ENCODE data around the gene CANT1. TPM values are rescaled to one million over a fixed set of nuclear protein-coding genes. Genes with fewer than 3 reads are reported as not detected.
A peak's percentile ranks its signal among the peaks of the same experiment; 100 is the strongest.

CANT1 gene
- polyA plus RNA-seq, 3 donors, result 38.7 to 45.1 (median 39.2) TPM

DNA sequence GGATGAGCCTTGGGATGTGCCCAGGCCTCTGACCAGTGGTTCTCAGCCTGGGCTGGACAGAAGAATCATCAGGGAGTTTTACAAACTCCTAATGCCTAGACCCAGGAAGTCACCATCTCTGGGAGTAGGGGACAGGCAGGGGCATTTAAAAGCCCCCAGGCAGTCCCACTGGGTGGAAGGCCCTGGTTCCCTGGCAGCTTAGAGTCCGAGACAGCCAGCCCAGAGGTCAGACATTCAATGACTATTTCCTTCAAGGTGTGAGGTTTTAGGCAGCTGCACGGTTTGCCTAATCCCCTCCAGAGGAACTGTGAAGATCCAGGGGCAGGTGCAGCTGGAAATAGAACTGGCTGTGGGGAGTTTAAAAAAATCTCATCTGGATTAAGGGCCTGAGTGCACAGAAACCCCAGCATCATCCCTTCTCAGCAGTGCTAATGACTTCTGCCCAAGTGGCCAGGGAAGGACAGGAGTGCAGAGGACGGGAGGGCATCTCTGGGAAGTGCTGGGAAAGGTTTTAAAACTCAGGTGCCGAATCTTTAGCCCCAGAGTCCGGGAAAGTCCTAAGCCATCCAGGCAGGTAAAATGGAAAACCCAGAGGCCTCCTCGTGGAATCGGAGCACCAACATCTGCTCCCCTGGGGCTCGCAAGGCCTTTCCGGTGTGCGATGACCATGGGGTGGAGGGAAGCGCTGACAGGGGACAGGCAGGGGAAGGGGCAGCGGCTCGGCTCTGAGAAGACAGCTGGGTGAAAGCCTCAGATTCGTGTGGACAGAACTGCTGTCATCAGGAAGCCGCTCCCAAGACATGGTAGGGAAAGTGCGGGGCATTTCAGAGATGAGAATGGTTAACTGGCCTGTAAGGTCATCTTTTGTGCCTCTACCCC lies 28.3 kb downstream of the CANT1 start:
- DNase-seq (ENCODE audit: low read depth in 3 of 3, low spot score in 2 of 3), result no peak

DNA sequence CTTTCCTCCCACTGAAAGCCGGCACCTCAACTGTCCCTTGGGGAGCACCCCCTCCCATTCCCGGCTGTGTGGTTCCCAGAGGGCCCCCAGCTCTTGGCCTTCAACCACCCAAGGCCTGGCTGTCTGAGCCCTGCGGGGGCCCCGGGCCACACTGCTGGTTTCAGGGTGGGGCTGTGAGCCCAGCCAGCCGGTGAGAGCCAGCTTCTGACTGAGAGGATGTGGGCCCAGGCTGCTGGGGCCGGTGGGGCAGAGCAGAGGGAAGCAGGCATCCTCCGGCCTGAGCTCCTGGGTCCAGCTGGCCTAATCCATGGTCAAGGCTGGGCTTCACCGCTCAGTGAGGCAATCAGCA lies 29.0 kb downstream of the CANT1 start:
- no peak for DNase-seq (ENCODE audit: low read depth in 3 of 3, low spot score in 2 of 3)

DNA sequence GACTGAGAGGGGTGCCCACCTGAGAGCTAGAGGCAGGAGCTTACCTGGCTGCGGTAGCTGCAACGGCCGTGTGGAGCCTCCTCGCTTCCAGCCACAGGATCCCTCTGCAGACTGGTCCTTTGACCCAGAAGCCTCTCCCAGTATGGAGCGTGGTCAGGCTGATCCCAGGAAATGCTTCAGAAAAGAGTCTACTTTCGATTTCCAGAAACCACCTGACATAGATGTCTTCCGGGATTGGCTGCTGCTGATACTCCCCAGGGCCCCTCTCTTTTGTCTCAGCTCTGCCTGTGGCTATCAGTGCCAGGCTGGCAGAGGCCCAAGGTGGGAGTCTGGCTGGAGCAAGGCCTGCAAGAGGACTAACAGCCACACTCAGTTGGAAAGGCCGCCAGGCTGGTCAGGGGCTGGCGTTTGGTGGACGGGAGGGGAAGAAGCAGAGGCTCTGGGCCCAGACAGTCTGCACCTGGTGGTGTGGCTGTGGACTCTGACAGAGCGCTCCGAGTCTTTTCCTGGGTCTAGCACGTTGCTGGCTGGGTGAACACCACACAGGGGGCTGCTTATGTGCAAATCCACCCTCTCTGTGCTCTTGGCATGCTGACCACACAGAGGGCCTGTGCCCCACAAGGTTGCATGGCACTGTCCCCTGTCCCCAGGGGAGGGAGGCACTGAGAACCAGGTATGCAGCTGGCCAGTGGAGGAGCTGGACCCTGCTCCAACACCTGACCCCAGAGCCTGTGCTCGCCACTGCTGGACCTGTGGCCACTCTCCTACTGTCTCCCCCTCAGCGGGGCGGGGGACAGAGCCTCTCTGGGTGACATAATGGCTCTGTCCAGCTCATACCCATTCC lies 29.6 kb downstream of the CANT1 start, which contains the start of gene LGALS3BP:
Gene LGALS3BP (minus strand): TSS at position 144 of the 844 bp plus-strand sequence. CDS start 2,732 bp downstream, outside the sequence.
- no peak for DNase-seq (ENCODE audit: low read depth in 3 of 3, low spot score in 2 of 3)

DNA sequence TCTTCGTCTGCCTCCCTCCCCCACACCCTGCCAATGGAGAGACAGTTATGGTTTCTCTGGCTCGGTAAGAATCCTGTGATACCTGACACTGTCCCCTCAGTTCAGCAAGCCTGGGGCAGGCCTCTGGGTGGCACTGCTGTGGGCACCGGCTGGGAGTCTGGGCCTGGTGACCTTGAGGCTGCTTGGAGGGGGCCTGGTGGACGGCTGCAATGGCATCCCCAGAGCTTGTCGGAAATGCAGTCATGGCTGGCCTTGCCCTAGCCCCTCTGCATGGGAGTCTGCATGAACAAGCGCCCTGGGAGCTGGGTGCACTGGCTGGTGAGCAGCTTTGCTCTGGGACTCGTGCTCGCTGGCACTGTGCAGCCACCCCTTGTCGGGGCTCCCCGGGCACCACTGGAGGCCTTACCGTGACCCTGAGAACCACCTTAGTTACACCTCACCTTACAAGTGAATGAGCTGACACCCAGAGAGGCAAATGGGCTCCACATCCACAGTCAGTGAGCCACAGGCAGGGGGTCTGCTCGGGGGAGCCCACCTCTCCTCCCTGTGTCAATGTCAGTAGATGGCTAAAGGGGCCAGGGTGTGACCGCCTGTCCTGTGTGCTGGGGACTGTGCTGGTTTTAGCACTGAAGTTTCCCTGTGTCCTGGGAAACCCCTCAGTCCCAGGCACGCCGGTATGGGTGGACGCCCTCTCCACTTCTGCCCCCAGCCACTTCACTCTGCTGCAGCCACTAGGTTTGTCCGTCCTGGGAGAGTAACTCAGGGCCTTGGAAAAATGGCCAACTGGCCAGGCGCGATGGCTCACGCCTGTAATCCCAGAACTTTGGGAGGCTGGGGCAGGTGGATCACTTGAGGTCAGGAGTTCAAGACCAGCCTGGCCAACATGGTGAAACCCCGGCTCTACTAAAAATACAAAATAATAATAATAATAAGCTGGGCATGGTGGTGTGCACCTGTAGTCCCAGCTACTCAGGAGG lies 31.3 kb downstream of the CANT1 start:
- no peak for DNase-seq (ENCODE audit: low read depth in 3 of 3, low spot score in 2 of 3)

DNA sequence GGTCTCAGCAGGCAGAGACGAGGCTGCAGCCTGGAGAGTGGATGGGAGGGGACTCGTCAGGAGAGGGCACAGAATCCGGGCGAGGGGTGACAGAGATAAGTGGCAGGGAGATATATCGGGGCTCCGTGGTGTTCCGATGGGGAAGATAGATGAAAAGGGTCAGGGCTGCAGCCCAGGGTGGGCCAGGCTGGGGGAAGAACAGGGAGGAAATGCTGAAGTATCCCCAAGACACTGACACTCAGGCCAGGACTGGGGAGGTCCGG lies 32.0 kb downstream of the CANT1 start:
- no peak for DNase-seq (ENCODE audit: low read depth in 3 of 3, low spot score in 2 of 3)

DNA sequence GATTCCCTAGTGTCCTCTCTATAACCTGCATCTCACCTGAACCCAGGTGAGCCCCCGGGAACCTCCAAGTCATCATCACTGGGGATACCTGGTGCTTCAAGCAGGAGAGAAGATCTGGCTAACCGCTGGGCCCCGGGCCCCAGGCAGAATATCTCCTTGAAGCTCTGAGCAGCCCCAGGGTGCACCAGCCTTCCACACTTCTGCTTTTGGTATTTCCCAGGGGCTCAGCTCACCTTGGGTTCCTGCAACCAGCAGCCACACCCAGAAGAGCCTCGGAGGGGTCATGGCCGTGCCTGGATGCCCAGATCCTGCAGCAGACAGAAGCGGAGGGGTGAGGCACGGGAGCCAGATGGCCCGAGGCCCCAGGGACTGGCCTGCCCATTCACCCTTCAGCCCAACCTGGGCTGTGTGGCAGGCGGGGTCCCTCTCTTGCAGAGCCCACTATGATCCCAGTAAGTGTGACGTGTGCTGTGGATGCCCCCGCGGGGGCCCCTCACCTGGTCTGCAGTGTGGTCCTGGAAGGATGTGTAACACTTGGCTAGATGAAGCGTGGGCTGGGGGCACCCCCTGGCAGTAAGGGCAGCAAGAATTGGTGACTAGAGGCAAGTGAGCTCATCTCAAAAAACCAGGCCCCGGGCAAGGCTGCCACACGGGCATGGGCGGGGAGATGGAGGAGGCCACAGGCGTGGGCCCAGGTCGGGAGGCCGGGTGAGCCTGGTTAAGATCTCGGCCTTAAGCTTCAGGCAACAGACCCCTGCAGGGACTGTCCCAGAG lies 32.5 kb downstream of the CANT1 start:
- DNase-seq (ENCODE audit: low read depth in 3 of 3, low spot score in 2 of 3), result no peak

DNA sequence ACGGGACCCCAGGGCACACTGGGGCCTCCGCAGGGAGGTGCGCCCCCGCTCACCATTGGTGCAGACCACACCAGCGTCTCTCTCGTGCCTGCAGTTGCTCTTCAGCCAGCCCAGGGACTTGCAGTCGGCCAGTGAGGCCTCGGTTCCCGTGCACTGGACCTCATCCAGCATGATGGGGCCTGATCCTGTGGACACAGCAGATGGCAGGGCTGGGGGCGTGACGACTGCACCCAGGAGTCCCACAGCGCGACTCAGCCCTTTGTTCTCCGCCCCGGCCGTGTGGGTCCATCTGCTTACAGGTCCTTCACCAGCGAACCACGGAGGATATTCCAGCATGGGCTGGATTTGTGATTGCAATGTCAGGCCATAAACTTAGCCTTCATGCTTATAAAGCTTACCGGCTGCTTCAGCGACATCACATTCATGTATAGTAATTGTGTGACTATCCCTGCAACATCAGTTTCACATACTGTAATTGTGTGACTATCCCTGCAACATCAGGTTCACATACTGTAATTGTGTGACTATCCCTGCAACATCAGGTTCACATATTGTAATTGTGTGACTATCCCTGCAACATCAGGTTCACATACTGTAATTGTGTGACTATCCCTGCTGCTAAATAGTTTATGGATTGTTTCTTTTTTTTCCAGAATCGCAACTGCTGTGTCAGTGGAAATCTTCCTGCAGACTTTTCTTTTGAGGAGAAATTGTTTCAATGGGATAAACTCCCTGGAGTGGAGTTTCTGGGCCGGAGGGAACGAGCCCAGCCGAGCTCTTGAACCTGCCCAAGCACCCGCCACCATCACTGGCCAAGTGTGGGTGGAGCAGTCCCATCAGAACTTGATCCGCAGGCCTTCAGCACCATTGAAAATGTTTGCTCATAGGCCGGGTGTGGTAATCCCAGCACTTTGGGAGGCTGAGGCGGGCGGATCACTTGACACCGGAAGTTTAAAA lies 34.7 kb downstream of the CANT1 start:
- peak in 1 of 3 donors; percentile 57 for DNase-seq (ENCODE audit: low read depth in 3 of 3, low spot score in 2 of 3)

DNA sequence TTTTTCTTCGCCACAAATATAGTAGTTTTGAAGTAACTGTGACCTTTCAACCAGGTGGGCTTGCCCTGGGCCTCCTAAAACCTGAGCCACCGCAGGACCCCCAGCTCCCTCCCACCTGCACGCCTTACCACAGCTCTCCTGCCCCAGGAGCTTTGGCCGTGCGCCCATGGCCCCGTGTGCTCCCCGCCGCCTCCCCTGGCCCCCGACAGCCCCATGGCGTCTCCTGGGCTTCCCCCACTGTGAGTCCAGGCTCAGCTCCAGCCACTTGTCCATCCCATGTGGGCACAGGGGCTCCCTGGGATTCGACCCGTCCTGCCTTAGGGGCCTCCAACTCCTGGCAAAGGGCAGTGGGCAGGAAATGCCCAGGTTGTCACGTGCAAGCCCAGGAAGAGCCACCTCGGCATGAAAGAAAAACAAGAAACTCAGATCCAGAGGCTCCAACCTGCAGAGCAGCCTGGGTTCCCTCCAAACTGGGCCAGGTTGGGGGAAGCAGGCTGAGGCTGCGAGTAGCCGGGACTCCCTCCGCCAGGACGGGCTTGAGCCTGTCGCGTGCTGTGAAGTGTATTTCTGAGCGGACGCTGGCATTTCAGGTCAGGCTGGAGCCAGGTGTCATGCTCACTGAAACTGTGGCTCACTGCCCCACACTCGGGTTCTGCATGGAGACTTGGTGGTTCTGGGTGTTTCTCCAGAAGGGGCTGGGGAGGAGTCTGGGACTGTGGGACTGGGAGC lies 35.6 kb downstream of the CANT1 start:
- no peak for DNase-seq (ENCODE audit: low read depth in 3 of 3, low spot score in 2 of 3)

DNA sequence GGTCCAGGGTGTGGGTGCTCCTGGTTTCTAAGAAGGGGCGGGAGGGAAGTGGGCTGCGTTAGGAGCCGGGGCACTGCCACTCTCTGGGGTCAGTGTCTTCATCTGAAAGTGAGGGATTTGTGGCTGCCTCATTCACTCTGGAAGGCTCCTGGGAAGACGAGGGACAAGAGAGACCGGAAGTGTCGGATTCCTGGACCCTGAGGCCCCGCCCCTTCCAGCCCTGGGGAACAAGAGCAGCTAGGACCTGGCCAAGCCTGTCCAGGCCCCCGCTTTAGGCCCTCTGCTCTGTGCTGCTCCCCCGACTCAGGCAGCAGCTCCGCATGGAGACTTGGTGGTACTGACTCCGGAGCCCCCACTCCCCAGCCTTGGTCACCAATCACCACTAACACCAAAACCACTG lies 36.4 kb downstream of the CANT1 start:
- no peak for DNase-seq (ENCODE audit: low read depth in 3 of 3, low spot score in 2 of 3)

DNA sequence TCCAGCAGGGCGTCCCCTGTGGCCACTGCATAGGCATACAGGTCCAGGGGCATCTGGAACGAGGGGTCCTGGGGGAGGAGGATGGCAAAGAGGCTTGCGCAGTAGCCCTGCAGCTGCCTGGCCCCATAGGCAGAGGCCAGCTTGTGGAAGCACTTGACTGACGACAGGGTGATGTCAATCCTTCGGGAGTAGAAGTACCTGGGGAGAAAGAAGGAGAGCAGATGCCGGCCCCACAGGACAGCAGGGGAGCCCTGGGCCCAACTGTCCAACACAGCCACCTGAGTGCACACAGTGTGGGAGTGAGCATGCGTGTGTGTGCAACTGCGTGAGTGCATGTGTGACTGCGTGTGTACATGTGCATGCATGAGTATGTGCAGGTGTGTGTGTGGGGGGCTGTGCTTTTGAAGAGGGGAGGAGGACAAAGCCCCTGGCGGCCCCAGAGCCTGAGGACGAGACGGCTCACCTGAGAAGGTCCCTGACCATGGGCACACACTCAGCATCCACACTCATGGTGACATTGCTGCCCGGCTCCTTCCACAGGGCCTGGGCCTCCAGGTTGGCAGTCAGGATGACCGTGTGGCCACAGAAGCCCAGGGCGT lies 37.0 kb downstream of the CANT1 start:
- no peak for DNase-seq (ENCODE audit: low read depth in 3 of 3, low spot score in 2 of 3)

DNA sequence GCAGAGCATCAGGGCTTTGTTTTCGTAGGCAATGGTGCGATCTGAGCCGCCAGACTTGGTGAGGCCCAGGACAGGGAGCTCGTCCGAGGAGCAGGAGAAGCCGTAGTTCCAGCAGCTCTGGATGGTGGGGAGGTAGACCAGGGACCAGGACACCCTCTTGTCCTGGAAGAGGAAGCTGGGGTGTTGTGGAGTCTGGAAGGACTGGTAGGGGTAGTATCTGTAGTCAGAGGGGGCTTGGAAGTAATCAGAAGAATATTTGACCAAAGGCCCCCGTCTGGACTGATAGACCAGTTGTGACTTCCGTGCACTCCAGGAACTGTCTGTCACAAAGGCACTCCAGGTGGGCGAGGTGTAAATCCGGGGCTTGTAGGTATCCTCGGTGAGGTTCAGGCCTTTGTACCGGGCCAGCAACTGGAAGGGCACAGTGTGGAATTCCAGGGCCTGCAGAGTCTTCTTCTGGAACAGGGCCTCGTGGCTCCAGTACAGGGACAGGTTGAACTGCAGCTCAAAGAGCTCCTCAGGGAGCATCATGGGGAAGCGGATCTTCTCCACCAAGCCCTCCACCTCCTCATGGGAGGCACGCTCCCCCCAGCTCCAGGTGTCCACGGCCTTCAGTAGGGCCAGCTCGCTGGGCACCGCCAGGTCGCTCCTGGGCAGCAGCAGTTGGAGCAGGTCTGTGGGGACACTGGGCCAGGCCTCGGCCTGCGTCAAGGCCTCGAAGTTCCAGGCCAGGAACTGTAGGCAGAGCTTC lies 37.6 kb downstream of the CANT1 start:
- no peak for DNase-seq (ENCODE audit: low read depth in 3 of 3, low spot score in 2 of 3)

DNA sequence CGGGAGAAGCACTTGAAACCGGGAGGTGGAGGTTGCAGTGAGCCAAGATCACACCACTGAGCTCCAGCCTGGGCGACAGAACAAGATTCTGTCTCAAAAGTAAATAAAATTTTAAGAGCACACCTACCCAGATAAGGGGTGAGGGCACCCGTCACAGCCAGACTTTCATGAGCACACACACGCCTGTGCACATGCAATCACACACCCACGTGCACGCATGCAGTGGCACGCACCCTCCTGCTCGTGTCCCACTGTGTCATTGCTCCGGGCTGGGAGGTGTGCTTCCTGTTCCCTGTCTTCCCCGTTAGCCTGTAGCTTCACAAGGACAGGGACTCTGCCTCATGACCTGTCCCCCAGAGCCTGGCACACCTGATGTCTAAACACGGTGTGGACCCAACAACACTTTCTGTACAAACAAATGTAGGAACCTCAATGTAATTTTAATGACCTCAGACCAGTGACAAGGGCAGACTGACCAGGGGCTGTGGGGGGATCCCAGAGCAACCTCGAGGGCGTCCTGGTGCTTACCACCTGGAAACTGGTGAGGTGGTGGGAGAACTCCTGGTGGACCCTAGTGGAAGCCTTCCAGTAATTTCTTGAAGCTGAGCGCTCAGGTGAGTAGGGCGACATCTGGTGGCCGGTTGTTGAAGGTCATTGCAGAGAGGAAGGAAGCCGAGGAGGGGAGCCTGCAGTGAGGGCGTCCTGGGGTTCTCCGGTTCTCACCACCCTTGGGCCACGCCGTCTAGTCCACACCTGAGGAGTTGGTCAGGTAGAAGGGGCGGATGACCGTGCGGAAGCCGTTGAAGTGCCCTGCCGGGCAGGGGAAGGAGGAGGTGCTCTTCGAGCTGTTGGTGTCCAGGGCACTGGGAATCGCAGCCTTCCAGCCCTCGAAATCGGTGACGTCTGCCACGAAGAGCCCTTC lies 38.5 kb downstream of the CANT1 start:
- peak in 1 of 3 donors; percentile 72 for DNase-seq (ENCODE audit: low read depth in 3 of 3, low spot score in 2 of 3)

DNA sequence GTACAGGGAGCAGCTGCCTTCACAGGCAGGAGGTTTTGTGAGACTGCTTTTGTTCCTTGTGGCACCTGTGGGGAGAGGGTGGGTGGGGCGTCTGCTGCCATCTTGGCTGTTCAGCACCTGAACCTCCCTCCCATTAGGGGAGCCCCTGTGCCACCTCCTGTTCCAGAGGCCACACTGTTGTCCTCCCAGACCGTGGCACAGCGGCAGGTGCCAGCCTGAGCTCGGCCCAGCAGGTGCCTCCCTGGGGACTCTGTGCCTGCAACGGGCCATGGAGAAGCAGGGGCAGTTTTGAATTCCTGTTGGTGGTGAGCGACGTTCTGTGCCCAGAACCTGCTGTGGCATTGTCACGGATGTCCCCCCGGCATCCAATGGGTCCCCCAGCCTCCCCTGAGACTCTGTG lies 39.7 kb downstream of the CANT1 start:
- no peak for DNase-seq (ENCODE audit: low read depth in 3 of 3, low spot score in 2 of 3)

DNA sequence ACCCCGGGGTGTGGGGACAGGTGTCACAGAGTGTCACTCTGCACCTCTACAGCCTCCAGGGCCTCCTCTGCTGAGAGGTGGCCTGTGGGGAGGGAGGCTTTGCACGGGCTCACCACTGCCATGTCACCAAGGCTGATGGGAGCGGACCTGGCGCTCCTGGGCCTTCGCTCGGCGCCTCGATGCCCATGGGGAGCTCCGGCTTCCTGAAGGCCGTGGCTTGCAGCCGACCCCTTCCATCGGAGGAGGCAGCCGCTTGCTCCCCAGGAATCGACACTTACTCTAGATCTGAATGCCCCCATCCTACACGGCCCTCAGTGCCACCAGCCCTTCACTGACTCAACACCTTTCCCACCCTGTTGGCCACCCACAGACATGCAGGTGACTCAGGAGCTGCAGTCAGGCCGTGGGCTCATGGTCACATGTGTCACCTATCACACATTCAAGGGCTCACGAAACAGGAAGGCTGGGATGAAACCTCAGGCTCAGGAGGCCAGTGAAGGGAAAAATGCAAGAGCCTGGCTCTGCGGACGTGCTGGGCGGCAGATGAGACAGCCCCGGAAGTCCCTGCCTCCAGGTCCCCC lies 41.7 kb downstream of the CANT1 start:
- DNase-seq (ENCODE audit: low read depth in 3 of 3, low spot score in 2 of 3), result no peak

DNA sequence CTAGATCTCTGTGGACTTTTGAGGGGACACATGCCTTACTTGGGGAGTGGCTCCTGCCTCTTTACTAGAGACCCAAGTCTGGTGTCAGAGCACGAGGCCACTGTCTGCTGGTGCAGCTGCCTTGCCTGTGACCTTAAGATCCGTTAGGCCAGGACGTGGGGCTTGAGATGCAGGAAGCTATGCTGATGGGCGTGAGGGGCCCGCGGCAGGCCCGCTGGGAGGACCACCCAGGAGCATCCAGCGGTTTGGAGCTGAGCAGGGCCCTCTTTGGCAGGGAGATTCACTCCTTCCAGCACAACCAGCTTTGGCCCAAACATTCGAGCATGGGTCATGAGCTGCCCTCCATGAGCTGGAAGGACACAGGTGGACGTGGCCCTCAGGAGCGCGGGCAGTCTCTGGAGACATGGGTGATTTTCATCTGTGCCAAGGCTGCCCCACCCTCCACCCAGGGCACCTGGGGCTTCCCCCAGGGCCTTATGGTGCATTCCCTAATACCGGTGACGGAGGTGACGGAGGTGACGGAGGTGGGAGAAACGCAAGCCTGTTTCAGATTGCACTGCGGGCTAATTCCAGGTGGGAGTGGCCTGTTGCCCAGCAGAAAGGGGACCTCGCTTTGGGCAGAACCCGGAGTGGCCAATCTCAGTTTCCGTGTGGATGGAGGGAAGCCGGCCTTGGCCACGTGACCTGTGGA lies 42.5 kb downstream of the CANT1 start:
- no peak for DNase-seq (ENCODE audit: low read depth in 3 of 3, low spot score in 2 of 3)
